H1 (cell line): Measurements from ENCODE around the gene CORO2B. TPM values are rescaled to one million over a fixed set of nuclear protein-coding genes. Genes with fewer than 3 reads are reported as not detected.

Experiments
- CTCF ChIA-PET: fragments of 300-600 bp; sonication (Branson Sonifier 250); formaldehyde crosslinking; loops from one replicate; lab custom pipeline; 2021; ENCODE audit not compliant: partially characterized antibody; lab: Charles Lee
- POLR2A ChIA-PET: fragments of 300-600 bp; sonication (Branson Sonifier 250); formaldehyde crosslinking; loops from one replicate; lab custom pipeline; 2021; ENCODE audit warnings: inconsistent platforms; ENCODE audit not compliant: partially characterized antibody; lab: Charles Lee
- DNase-seq, 2 experiments: peaks; one replicate each; pipeline versions ENCODE4 v3.0.0 to v3.0.0-alpha.2; 2010 to 2022; ENCODE audit warnings: low spot score in 2 of 2, low read depth in 1 of 2, mixed read lengths in 1 of 2
- FAIRE-seq: peaks from 2 replicates; lab custom pipeline; 2011; peaks lifted over from hg19 to GRCh38; lab: Jason Lieb, UNC
- H2AFZ ChIP-seq: 2 replicates; pipeline ENCODE4 v1.8.1; 2012; ENCODE audit warnings: low read length, inconsistent platforms
- H2AK5ac ChIP-seq: 2 replicates; pipeline ENCODE4 v1.6.1; 2013; ENCODE audit warnings: low read depth, low read length
- H2BK120ac ChIP-seq: replicated peaks from 2 replicates; pipeline ENCODE3; 2013; ENCODE audit warnings: low read depth, low read length, inconsistent platforms
- H2BK12ac ChIP-seq: 2 replicates; pipeline ENCODE4 v1.6.1; 2013; ENCODE audit warnings: low read depth, low read length
- H2BK15ac ChIP-seq: 2 replicates; pipeline ENCODE4 v1.6.1; 2013; ENCODE audit warnings: low read length
- H2BK20ac ChIP-seq: 2 replicates; pipeline ENCODE4 v1.6.1; 2013; ENCODE audit warnings: low read length
- H2BK5ac ChIP-seq: 2 replicates; pipeline ENCODE4 v1.6.1; 2013; ENCODE audit warnings: low read depth, low read length
- H3K14ac ChIP-seq: 2 replicates; pipeline ENCODE4 v1.6.1; 2013; ENCODE audit warnings: inconsistent platforms; ENCODE audit not compliant: insufficient read length
- H3K18ac ChIP-seq: 2 replicates; pipeline ENCODE4 v1.6.1; 2013; ENCODE audit warnings: low read length; ENCODE audit errors: extremely low read depth
- H3K23ac ChIP-seq: 2 replicates; pipeline ENCODE4 v1.6.1; 2013; ENCODE audit warnings: inconsistent platforms; ENCODE audit not compliant: insufficient read length
- H3K23me2 ChIP-seq: 2 replicates; pipeline ENCODE4 v1.6.1; 2013; ENCODE audit warnings: low read depth, low read length
- H3K27ac ChIP-seq: 2 replicates; pipeline ENCODE4 v1.6.1; 2011; ENCODE audit warnings: low read depth, low read length, inconsistent platforms
- H3K27me3 ChIP-seq, 4 experiments: replicated peaks in 1 of 4; 1 replicate in 1 of 4; 2 replicates in 3 of 4; pipeline versions ENCODE4 v1.6.1 to v1.8.1; 2011 to 2013; ENCODE audit warnings: low read length in 3 of 4, mild to moderate bottlenecking in 3 of 4, inconsistent platforms in 2 of 4, mixed read lengths in 2 of 4, moderate library complexity in 1 of 4; ENCODE audit not compliant: control insufficient read depth in 3 of 4, insufficient read depth in 3 of 4; ENCODE audit errors: extremely low read depth in 1 of 4
- H3K36me3 ChIP-seq, 4 experiments: 2 replicates each; pipeline versions ENCODE4 v1.6.1 to v1.8.1; 2011 to 2013; ENCODE audit warnings: mild to moderate bottlenecking in 4 of 4, low read length in 3 of 4, moderate library complexity in 2 of 4, control low read depth in 1 of 4, inconsistent platforms in 1 of 4; ENCODE audit not compliant: insufficient read depth in 4 of 4, control insufficient read depth in 2 of 4
- H3K4ac ChIP-seq: replicated peaks from 2 replicates; pipeline ENCODE3; 2013; ENCODE audit warnings: low read length, low read depth, mixed read lengths, inconsistent platforms; ENCODE audit not compliant: insufficient read length
- H3K4me1 ChIP-seq, 4 experiments: replicated peaks in 1 of 4; 1 replicate in 1 of 4; 2 replicates in 3 of 4; pipeline versions ENCODE4 v1.6.1 to v1.8.1; 2011 to 2013; ENCODE audit warnings: low read length in 3 of 4, inconsistent platforms in 2 of 4, mixed read lengths in 1 of 4; ENCODE audit not compliant: insufficient read depth in 4 of 4, control insufficient read depth in 3 of 4
- H3K4me2 ChIP-seq, 2 experiments: 2 replicates each; pipeline versions ENCODE4 v1.6.1 to v1.8.1; 2011 to 2013; ENCODE audit warnings: low read depth in 2 of 2, low read length in 2 of 2, control low read depth in 1 of 2, inconsistent platforms in 1 of 2, mild to moderate bottlenecking in 1 of 2; ENCODE audit not compliant: insufficient read depth in 1 of 2
- H3K4me3 ChIP-seq, 4 experiments: fragments of 200-600, 300-600 bp in 1 of 4; sonication (generic), shearing (Covaris generic), sonication (Bioruptor Twin) in 1 of 4; 2 replicates each; pipeline versions ENCODE4 v1.5.1 to v1.8.1; 2011 to 2016; ENCODE audit warnings: low read length in 4 of 4, low read depth in 3 of 4, control low read depth in 2 of 4, inconsistent platforms in 2 of 4, mild to moderate bottlenecking in 2 of 4, mixed read lengths in 1 of 4, moderate library complexity in 1 of 4; ENCODE audit not compliant: insufficient read depth in 2 of 4; ENCODE audit errors: extremely low read depth in 1 of 4
- H3K56ac ChIP-seq: replicated peaks from 2 replicates; pipeline ENCODE3; 2013; ENCODE audit warnings: low read depth, mild to moderate bottlenecking, mixed read lengths, low read length, inconsistent platforms; ENCODE audit not compliant: insufficient read length
- H3K79me1 ChIP-seq: 2 replicates; pipeline ENCODE4 v1.6.1; 2013; ENCODE audit warnings: low read depth, low read length, control low read depth
- H3K79me2 ChIP-seq, 2 experiments: 2 replicates each; pipeline versions ENCODE4 v1.6.1 to v1.8.1; 2012 to 2013; ENCODE audit warnings: low read length in 2 of 2, mild to moderate bottlenecking in 2 of 2, inconsistent platforms in 1 of 2; ENCODE audit not compliant: insufficient read depth in 2 of 2, control insufficient read depth in 1 of 2
- H3K9ac ChIP-seq, 4 experiments: replicated peaks in 1 of 4; 1 replicate in 1 of 4; 2 replicates in 3 of 4; pipeline versions ENCODE4 v1.6.1 to v1.8.1; 2011 to 2013; ENCODE audit warnings: low read depth in 3 of 4, low read length in 3 of 4, control low read depth in 2 of 4, mild to moderate bottlenecking in 2 of 4, moderate library complexity in 2 of 4, inconsistent platforms in 1 of 4; ENCODE audit errors: extremely low read depth in 1 of 4
- H3K9me3 ChIP-seq, 2 experiments: 2 replicates each; pipeline versions ENCODE4 v1.6.1 to v1.8.1; 2012 to 2013; ENCODE audit warnings: mild to moderate bottlenecking in 2 of 2, moderate library complexity in 2 of 2, control low read depth in 1 of 2, inconsistent platforms in 1 of 2, low read depth in 1 of 2, low read length in 1 of 2, mixed read lengths in 1 of 2; ENCODE audit not compliant: insufficient read depth in 2 of 2
- H4K20me1 ChIP-seq, 2 experiments: replicated peaks in 1 of 2; 2 replicates each; pipeline versions ENCODE3 to v1.8.1; 2011 to 2013; ENCODE audit warnings: inconsistent platforms in 2 of 2, low read length in 2 of 2, mild to moderate bottlenecking in 1 of 2; ENCODE audit not compliant: insufficient read depth in 2 of 2, control insufficient read depth in 1 of 2
- H4K5ac ChIP-seq: 2 replicates; pipeline ENCODE4 v1.6.1; 2013; ENCODE audit warnings: low read length, low read depth, mixed read lengths, inconsistent platforms; ENCODE audit not compliant: insufficient read length
- H4K8ac ChIP-seq: 2 replicates; pipeline ENCODE4 v1.8.0; 2013; ENCODE audit warnings: mild to moderate bottlenecking, moderate library complexity, low read length, inconsistent platforms; ENCODE audit not compliant: insufficient read depth; ENCODE audit errors: extremely low read depth
- H4K91ac ChIP-seq: replicated peaks from 2 replicates; pipeline ENCODE3; 2013; ENCODE audit warnings: low read length, mixed read lengths, inconsistent platforms; ENCODE audit not compliant: insufficient read length
- HDAC2 ChIP-seq, 2 experiments: fragments of 300-600 bp in 1 of 2; sonication (generic) in 1 of 2; IDR thresholded peaks; 2 replicates each; pipeline ENCODE4 v1.6.1; 2011 to 2012; ENCODE audit warnings: low read depth in 2 of 2, low read length in 2 of 2, mild to moderate bottlenecking in 2 of 2, moderate library complexity in 2 of 2, borderline replicate concordance in 1 of 2, inconsistent platforms in 1 of 2
- MAFK ChIP-seq: IDR thresholded peaks from 2 replicates; pipeline ENCODE4 v1.6.1; 2012; ENCODE audit warnings: low read depth, mild to moderate bottlenecking, improper control_type of control experiment, low read length
- RNF2 ChIP-seq: fragments of 200-900, 300-1000 bp; sonication (generic); IDR thresholded peaks from 2 replicates; pipeline ENCODE4 v1.7.1; 2016; ENCODE audit warnings: borderline replicate concordance, low read depth, mild to moderate bottlenecking, antibody characterized with exemption, low read length; ENCODE audit not compliant: poor library complexity, severe bottlenecking; ENCODE audit errors: missing control alignments
- SP4 ChIP-seq: IDR thresholded peaks from 2 replicates; pipeline ENCODE4 v1.6.1; 2012; ENCODE audit warnings: low read length, inconsistent platforms
- USF2 ChIP-seq: IDR thresholded peaks from 2 replicates; pipeline ENCODE4 v1.6.1; 2011; ENCODE audit warnings: low read length, improper control_type of control experiment
- ZNF274 ChIP-seq: IDR thresholded peaks from 2 replicates; pipeline ENCODE4 v1.7.0; 2012; ENCODE audit warnings: low read length, borderline replicate concordance; ENCODE audit errors: extremely low read depth
- WGBS, 2 experiments: shearing (Covaris generic) in 1 of 2; methylation state at CpG; one replicate each; pipeline versions ENCODE4 v1.1.6 to v1.1.7; 2013 to 2015; ENCODE audit warnings: low lambda C conversion rate in 2 of 2, mixed read lengths in 2 of 2, inconsistent platforms in 1 of 2, low coverage in 1 of 2, missing lambda C conversion rate in 1 of 2; ENCODE audit not compliant: insufficient replicate concordance in 2 of 2, insufficient coverage in 1 of 2, insufficient read length in 1 of 2; ENCODE audit errors: extremely low coverage in 1 of 2, missing lambda C conversion rate in 1 of 2; 5-methylcytosine and 5-hydroxymethylcytosine counted together
- polyA plus RNA-seq, 7 experiments: library from polyadenylated mRNA; depleted of rRNA in 3 of 7; stranded (reverse) in 5 of 7; unstranded in 2 of 7; fragments of >200 nt in 5 of 7; fragments of 200-250 nt in 2 of 7; gene quantifications; 1 replicate in 5 of 7; 2 replicates in 1 of 7; 4 replicates in 1 of 7; pipeline versions ENCODE4 v1.2.1 to v1.2.3, GENCODE V29; 2011 to 2013; ENCODE audit warnings: missing spikeins in 2 of 7, mixed read lengths in 2 of 7
- total RNA-seq: library from RNA; stranded (reverse); fragmentation: NEBNext Ultra II Directional; extraction: Animal tissue kit (Norgen Biotek cat#: 25700); gene quantifications from 2 replicates; pipeline ENCODE4 v1.2.1, GENCODE V29; 2021

Gene CORO2B
- total and polyA plus RNA-seq, 2 of the 8 experiments (the other 6 are each of a cell fraction or from before 2014, with no cell fraction given), result 3.4 to 6.7 TPM

GRCh38 chr15:68626283-68626682, 47.5 kb downstream of the CORO2B start:
- peak overlapping the region; percentile 27; the same call in 1 of the 2 replicates for H2BK12ac ChIP-seq
- no peak overlapping the region for H4K8ac ChIP-seq
- H2BK20ac ChIP-seq, result no peak overlapping the region
- no peak for DNase-seq
- no peak overlapping the region for H3K56ac ChIP-seq
- WGBS, 2 experiments, result 52% methylated on average over 3 of the region's 3 CpGs; no CpG with 5 or more reads in 1 of the 2 experiments
- no peak overlapping the region for H2BK120ac ChIP-seq
- H3K18ac ChIP-seq, result no peak overlapping the region
- H3K9me3 ChIP-seq, result no peaks in the 10 kb centered on the region
- no peak overlapping the region for H4K91ac ChIP-seq
- H2AFZ ChIP-seq, result no peak overlapping the region
- TF ChIP-seq RNF2 (no peak), SP4 (no peak), HDAC2 (IDR thresholded peaks at IDR 0.05; ENCODE audit: borderline replicate concordance in 1 of 2, low read depth in 2 of 2, low read length in 2 of 2) (no peak), MAFK (no peak), USF2 (no peak), ZNF274 (no peak)
- H2BK5ac ChIP-seq, result peak overlapping the region; percentile 13; the same call in 1 of the 2 replicates
- no peak overlapping the region for H3K4me3 ChIP-seq
- no peak overlapping the region for H3K27ac ChIP-seq
- H3K4ac ChIP-seq, result no peak overlapping the region
- no peak overlapping the region for H3K9ac ChIP-seq
- no peaks in the 10 kb centered on the region for H3K36me3 ChIP-seq
- H3K79me2 ChIP-seq, result no peaks in the 10 kb centered on the region
- no peaks in the 10 kb centered on the region for H4K20me1 ChIP-seq
- H3K14ac ChIP-seq, result no peak overlapping the region
- no peak overlapping the region for H2AK5ac ChIP-seq
- H3K4me2 ChIP-seq, result no peak overlapping the region
- H3K4me1 ChIP-seq, result peaks cover 0 to 7% (median 1%) of the 10 kb centered on the region in 4 experiments; a peak in 3 of 7 replicates
- 0 out of 2 replicates have a peak, but pooled peaks cover 2% of the 10 kb centered on the region for H3K23me2 ChIP-seq
- no peaks in the 10 kb centered on the region; the same call in 1 of the 2 replicates for H3K79me1 ChIP-seq
- POLR2A ChIA-PET, result no interaction called here
- CTCF ChIA-PET, result interaction anchor here (0.7 to 24.3 kb wide), 8 partner anchors 12 to 1363 kb away, joined by 3 to 569 read pairs (median 6); no protein-coding TSS in a partner anchor
- H2BK15ac ChIP-seq, result peak overlapping the region; percentile 61; the same call in 1 of the 2 replicates
- H3K23ac ChIP-seq, result no peak overlapping the region
- H4K5ac ChIP-seq, result no peak overlapping the region
- H3K27me3 ChIP-seq, result no peaks in the 10 kb centered on the region
- FAIRE-seq, result no peak
